Germinal center (tissue), 1 donor: Measurements from ENCODE around the gene HSPH1.

Experiments used
- DNase-seq: peaks from one replicate; pipeline ENCODE4 v3.0.0; 2012; ENCODE audit warnings: mixed read lengths, low spot score

HSPH1 gene

GRCh38 chr13:31096654-31097302 is 64.9 kb downstream of the HSPH1 start:
- DNase-seq = no peak

DNA sequence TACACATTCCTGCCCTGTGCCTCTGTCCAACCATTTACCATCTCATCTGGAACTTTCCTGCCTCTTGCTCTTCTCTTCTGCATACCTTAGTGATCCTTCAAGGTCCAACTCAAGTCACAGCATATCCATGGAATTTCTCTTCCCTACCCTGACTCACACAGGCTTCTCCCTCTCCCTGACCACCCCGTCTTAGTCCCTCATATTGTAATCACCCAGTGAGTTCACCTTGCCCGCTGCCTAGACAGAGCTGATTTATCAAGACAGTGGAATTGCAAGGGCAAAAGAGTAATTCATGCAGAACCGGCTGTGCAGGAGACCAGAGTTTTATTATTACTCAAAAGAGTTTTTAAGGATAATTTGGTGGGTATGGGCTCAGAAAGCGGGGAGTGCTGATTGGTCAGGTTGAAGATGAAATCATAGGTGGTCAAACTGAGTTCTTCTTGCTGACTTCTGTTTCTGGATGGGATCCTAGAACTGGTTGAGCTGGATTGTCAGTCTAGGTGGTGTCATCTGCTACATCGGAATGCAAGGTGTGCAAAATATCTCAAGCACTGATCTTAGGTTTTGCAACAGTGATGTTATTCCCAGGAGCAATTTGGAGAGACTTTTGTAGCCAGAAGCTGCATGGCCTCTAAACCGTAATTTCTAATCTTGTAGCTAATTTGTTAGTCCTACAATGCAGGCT is 67.2 kb downstream of the HSPH1 start:
- no peak for DNase-seq

DNA sequence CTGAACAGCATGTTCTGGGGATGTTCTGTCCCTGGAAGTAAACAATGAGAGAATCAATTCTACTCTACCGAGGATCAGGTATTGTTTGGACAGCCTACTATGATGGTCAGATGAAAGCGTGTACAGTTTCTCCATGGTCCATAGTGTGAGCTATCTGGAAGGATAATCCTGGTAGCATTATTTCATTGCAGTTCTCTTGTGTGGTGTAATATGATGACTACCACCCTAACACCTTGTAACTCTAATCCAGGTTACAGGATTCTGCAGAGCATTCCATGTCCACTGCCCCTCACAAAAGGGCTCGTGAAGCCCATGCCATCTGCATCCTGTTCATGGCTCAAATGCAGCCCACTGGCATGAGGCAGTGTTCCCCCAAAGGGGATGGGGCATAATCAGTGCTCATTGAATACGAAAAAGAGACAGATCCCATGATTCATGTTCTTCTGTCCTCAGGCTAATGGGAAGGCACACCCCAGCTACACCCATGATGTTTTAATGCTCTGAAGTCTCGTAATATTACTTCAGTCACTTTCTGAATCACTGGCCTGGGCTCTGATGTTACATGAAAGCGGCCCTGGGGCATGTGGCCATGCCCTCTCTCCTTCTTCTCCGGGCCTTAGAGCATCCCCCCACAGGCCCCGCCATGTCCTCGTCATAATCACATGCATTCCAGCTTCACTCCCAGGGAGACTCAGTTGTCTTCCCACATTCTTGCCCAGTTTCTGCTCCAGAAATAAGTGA is 68.4 kb downstream of the HSPH1 start:
- DNase-seq = no peak

DNA sequence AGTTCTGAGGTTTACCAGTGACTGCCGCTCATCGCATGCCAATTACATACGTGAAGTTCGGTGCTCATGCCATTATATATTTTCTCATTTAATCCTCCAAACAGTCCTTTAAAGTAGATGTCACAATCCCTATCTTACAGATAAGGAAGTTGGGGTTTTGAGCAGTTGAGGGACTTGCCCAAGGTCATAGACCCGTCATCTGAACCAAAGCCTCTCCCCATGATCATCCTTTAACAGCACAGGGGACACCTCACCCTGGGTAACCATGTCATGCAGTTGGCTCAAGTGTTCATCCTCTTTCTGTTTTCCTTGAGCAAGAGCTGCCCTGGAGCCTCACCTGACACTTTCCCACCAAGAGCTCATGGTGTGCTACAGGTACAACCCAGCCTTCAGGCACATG is 69.1 kb downstream of the HSPH1 start:
- no peak for DNase-seq

GRCh38 chr13:31090961-31091624 is 70.6 kb downstream of the HSPH1 start:
- DNase-seq = no peak

DNA sequence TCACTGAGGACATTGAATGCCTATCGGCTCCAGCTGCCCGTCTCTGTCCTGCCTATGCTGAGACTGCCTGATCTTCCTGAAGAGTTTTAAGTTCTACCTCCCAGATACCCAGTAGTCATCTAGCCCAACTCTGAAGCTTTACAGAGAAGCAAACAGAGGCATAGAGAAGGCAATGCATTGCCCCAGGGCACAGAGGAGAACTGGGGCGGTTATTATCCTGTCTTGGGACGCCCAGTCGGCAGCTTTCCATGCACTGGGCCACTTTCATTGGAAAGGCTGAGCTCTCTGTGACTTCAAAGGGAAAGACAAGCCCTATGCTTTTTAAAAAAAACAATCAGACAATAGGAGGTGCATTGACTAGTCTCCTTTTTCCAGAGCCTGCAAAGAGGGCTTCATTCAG is 71.6 kb downstream of the HSPH1 start:
- DNase-seq = no peak

GRCh38 chr13:31089649-31090048 is 72.1 kb downstream of the HSPH1 start:
- no peak for DNase-seq

DNA sequence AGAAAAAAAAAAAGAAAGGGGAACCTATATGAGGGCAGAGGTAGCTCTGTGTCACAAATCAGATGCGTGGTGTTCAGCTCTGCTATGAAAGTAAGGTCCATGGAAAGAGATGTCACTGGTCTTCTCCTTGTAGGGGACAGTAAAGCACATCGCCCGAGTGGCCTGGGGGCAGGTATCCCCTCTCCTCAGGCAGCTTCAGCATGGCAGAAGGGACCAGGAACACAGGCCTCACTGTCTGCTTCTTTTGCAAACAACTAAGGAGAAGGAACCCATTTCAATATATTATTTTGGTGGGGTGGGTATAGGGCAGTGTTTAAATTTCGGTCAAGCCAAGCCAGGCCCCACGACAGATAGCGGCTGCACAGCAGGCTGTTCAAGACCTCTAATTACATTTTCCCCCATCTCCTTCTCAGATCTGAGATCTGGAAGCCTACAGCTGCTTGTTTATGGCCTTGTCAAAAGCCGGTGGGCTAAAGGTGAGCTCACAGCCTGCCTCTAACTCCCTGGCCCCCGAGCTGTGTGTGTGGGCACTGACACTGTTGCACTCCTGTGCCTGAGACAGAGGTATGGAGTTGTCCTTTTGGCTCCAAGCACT is 72.8 kb downstream of the HSPH1 start:
- no peak for DNase-seq
